ENCODE results near the gene RARB.

DNA sequence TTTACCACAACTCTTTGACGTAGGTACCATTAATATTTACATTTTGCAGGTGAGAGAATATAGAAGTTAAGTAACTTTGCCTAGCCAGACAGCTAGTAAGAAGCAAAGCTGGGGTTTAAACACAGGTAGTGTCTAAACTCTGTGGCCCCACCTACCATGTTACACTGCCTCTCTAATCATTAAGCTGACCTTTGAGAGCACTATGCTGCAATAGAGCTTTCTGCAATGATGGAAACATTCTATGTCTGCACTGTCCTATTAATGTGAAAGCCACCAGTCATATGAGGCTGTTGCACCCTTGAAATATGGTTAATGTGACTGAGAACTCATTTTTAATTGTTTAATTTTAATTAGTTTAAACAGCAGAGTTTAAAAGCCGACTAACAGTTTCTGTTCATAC, 6.3 kb upstream of the RARB start:
- TF ChIP-seq, protein P1, sequence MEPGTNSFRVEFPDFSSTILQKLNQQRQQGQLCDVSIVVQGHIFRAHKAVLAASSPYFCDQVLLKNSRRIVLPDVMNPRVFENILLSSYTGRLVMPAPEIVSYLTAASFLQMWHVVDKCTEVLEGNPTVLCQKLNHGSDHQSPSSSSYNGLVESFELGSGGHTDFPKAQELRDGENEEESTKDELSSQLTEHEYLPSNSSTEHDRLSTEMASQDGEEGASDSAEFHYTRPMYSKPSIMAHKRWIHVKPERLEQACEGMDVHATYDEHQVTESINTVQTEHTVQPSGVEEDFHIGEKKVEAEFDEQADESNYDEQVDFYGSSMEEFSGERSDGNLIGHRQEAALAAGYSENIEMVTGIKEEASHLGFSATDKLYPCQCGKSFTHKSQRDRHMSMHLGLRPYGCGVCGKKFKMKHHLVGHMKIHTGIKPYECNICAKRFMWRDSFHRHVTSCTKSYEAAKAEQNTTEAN (CRISPR knock-in tag; IDR thresholded peaks at IDR 0.05): no peak
- TF ChIP-seq, protein P2, sequence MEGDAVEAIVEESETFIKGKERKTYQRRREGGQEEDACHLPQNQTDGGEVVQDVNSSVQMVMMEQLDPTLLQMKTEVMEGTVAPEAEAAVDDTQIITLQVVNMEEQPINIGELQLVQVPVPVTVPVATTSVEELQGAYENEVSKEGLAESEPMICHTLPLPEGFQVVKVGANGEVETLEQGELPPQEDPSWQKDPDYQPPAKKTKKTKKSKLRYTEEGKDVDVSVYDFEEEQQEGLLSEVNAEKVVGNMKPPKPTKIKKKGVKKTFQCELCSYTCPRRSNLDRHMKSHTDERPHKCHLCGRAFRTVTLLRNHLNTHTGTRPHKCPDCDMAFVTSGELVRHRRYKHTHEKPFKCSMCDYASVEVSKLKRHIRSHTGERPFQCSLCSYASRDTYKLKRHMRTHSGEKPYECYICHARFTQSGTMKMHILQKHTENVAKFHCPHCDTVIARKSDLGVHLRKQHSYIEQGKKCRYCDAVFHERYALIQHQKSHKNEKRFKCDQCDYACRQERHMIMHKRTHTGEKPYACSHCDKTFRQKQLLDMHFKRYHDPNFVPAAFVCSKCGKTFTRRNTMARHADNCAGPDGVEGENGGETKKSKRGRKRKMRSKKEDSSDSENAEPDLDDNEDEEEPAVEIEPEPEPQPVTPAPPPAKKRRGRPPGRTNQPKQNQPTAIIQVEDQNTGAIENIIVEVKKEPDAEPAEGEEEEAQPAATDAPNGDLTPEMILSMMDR (IDR thresholded peaks at IDR 0.05 in 2 of 3, conservative IDR thresholded peaks at IDR 0.05 in 1 of 3; ENCODE audit: insufficient read depth in 2 of 3, low read depth in 1 of 3, low read length in 3 of 3): no peak
- TF ChIP-seq POLR2A (conservative IDR thresholded peaks at IDR 0.05) (no peak), EZH2 (IDR thresholded peaks at IDR 0.05; ENCODE audit: borderline replicate concordance, low read depth, low read length) (no peak), ZNF197 (CRISPR knock-in tag; IDR thresholded peaks at IDR 0.05; ENCODE audit: low read depth) (no peak), JUND (IDR thresholded peaks at IDR 0.05; ENCODE audit: borderline replicate concordance, low read depth, low read length) (no peak), JUND (tag; IDR thresholded peaks at IDR 0.05; ENCODE audit: borderline replicate concordance, low read depth, low read length) (no peak), STAG1 (CRISPR knock-in tag; IDR thresholded peaks at IDR 0.05; ENCODE audit: borderline replicate concordance) (no peak), KLF16 (IDR thresholded peaks at IDR 0.05) (no peak)

Measured in K562 (cell line).